Epithelial cell of proximal tubule (primary cell): ENCODE data around the gene COBL. TPM values are rescaled to one million over a fixed set of nuclear protein-coding genes. Genes with fewer than 3 reads are reported as not detected.

Experiments used
- DNase-seq: peaks from one replicate; pipeline ENCODE4 v3.0.0-alpha.2; 2011; ENCODE audit warnings: low read depth
- H3K4me3 ChIP-seq: 2 replicates; pipeline ENCODE4 v1.5.1; 2011; ENCODE audit warnings: low read depth, mild to moderate bottlenecking, low read length
- CTCF ChIP-seq: conservative IDR thresholded peaks from 2 replicates; pipeline ENCODE4 v1.5.1; 2012; ENCODE audit warnings: low read depth, mild to moderate bottlenecking, low read length
- total RNA-seq: library from RNA; depleted of rRNA; stranded (reverse); fragments of >200 nt; gene quantifications from 2 replicates; pipeline ENCODE4 v1.2.3, GENCODE V29; 2015

The COBL gene
- total RNA-seq, 1 donor from 2014 or later, result 6.6 TPM

GRCh38 chr7:51127618-51127904 lies 189.0 kb downstream of the COBL start:
- TF ChIP-seq CTCF, result no peak
- no peak overlapping the region for H3K4me3 ChIP-seq
- DNase-seq, result no peak

- DNase-seq, result no peak
- TF ChIP-seq CTCF, result no peak
- H3K4me3 ChIP-seq, result no peak overlapping the region
Observed at GRCh38 chr7:51126813-51127617, 189.6 kb downstream of the COBL start.

- TF ChIP-seq CTCF, result no peak
- H3K4me3 ChIP-seq, result no peak overlapping the region
Observed at GRCh38 chr7:51126324-51126723, 190.3 kb downstream of the COBL start.

GRCh38 chr7:51124321-51124720 lies 192.3 kb downstream of the COBL start:
- H3K4me3 ChIP-seq, result no peak overlapping the region
- no peak for TF ChIP-seq CTCF
- DNase-seq, result no peak

More at GRCh38 chr7:51126324-51126723, 190.3 kb downstream of the COBL start:
- DNase-seq, result no peak

GRCh38 chr7:51123322-51124019 lies 193.1 kb downstream of the COBL start:
- peak; percentile 95 for DNase-seq
- TF ChIP-seq CTCF, result no peak
- H3K4me3 ChIP-seq, result no peak overlapping the region

GRCh38 chr7:51121931-51122425 lies 194.6 kb downstream of the COBL start:
- no peak overlapping the region for H3K4me3 ChIP-seq
- no peak for DNase-seq
- TF ChIP-seq CTCF, result no peak
